NCI-H2029 treated with DMSO at 0.1 percent for 48 hours (cell line): ENCODE results near the gene PRPF40A.
"Not testable (repeated sequence)": the region's sequence is repeated elsewhere in the genome, so short reads cannot be mapped to it uniquely, and the experiment has no call there.

Source experiments
- DNase-seq: peaks from one replicate; lab custom pipeline; 2025; lab: John Stamatoyannopoulos, UW

Gene PRPF40A

GRCh38 chr2:152717228-152718075 is at the start of gene PRPF40A:
Gene PRPF40A, minus strand, starts transcription at chr2:152717461. Its CDS starts 22 bp downstream, at chr2:152717439.
- peak; percentile 84 for DNase-seq

DNA sequence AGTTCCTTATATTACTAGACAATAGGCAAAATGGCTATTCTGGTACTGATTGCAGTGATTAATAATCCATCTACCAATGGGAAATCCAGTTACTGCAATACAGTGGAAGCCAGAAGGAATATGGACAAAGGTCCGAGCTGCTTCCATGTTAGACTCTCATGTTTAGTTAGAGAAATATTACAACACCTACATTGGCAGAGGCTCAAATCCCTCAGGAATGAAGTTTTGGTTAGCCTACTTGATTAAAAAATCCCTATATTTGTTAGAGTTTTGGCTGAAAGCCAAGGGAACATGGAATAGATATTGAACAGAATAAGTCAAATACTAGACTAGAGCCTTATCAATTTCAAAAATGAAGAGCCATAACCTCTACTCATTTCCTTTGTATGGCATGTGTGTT is 49.7 kb upstream of the PRPF40A start:
- no peak for DNase-seq

DNA sequence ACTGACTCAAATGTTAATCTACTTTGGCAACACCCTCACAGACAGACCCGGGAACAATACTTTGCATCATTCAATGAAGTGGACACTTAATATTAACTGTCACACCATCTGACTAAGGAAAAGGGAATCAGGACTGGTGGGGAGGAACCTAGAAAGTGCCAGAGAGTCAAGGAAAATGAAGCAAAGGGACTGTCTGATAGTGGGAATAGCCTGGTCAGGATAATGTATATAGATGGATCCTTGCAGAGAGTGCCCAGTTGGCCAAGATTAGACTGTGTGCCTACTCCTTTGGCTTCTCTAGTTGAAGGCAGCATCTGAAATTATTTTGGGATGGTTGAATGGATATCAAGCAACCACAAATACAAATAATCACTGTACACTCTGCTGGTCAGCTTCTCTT is 46.4 kb upstream of the PRPF40A start:
- DNase-seq, result no peak

DNA sequence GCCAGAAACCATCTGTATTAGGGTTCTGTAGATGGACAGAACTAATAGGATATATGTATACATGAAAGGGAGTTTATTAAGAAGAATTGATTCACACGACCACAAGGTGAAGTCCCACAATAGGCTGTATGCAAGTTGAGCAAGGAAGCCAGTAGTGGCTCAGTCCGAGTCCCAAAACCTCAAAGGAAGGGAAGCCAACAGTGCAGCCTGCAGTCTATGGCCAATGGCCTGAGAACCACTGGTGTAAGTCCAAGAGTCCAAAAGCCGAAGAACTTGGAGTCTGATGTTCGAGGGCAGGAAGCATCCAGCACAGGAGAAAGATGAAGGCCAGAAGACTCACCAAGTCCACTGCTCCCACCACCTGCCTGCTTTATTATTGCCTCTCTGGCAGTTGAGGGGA is 45.9 kb upstream of the PRPF40A start:
- DNase-seq, result not testable (repeated sequence)

DNA sequence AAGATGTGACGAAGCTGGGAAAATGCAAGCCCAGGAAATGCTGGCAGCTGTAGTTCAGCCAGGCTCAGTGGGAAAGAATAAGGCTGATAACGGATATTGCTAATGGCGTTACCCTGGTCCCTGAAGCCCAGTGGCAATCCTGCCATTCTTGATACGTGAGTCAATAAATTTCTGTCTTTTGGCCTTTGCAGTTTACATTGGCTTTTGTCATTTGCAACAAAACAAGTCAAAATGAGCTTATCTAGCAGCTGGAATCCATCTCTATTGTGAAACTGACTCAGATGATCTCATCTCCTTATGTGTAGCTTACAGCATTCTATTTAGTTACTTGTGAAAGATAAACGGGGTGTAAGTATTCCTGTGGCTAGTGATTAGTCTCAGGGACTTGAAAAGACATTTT is 44.9 kb upstream of the PRPF40A start:
- no peak for DNase-seq

- no peak for DNase-seq
Measured at GRCh38 chr2:152761214-152761613, 44.0 kb upstream of the PRPF40A start.

DNA sequence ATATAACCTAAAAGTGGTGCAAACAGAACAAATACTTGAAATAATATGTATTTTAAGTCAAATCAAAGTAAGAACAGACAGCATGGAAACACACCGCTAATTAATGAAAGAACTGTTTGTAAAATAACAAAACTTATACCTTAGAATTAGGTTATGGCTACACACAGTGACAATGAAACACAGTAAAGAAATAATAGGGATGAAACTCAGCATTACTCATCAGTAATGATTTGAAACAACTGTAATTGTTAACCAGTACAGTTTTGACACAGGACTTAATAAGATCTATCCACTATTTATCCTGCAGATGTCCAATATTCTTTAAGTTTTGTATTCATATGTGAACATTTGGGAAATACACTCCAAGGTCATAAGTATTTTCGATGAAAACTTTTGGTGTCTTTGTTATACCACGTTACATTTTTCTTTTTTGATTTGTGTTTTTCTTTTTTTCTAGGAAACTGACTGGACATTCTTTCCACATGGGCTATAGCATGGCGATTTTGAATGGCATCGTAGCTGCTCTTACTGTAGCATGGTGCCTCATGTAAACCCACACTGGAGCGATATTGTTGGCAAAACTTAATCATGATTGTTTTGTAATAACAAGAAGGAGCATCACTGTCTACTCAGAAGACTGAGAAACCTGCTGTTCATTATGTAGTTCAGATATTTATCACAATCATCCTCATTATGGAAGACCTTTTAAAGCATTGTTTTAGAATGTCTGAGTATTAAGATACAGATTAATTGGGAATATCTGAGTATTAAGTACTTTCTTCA is 42.2 kb upstream of the PRPF40A start:
- no peak for DNase-seq

GRCh38 chr2:152755029-152755428 is 37.8 kb upstream of the PRPF40A start:
- no peak for DNase-seq

- DNase-seq, result not testable (repeated sequence)
Measured at GRCh38 chr2:152747751-152748150, 30.5 kb upstream of the PRPF40A start.

DNA sequence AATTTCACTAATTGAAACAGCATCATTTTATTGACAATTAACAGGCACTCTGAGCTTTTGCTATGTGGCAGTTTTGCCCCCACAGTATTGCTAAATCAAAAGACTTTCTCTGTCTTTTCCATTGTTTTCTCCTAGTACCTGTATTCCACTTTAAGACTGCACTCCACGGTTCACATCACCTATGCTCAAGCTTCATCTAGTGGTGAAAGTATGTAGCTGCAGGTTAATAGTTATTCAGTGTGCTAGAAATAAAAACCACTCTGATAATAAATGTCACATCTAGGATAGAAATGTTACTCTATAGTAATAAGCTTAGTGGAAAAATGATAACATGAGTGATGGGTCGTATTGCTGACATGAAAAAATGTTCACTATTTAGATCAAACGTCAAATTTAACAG is 25.7 kb upstream of the PRPF40A start:
- DNase-seq, result peak; percentile 13

GRCh38 chr2:152740743-152741328 is 23.6 kb upstream of the PRPF40A start:
- peak; percentile 46 for DNase-seq

DNA sequence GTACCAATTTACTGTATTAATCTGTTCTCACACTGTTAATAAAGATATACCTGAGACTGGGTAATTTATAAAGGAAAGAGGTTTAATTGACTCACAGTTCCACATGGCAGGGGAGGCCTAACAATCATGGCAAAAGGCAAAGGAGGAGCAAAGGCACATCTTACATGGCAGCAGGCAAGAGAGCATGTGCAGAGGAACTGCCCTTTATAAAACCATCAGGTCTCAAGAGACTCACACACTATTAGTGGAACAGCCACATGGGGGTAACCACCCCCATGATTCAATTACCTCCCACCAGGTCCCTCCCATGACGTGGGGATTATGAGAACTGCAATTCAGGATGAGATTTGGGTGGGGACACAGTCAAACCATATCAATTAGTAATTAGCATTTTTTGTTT is 22.4 kb upstream of the PRPF40A start:
- not testable (repeated sequence) for DNase-seq

DNA sequence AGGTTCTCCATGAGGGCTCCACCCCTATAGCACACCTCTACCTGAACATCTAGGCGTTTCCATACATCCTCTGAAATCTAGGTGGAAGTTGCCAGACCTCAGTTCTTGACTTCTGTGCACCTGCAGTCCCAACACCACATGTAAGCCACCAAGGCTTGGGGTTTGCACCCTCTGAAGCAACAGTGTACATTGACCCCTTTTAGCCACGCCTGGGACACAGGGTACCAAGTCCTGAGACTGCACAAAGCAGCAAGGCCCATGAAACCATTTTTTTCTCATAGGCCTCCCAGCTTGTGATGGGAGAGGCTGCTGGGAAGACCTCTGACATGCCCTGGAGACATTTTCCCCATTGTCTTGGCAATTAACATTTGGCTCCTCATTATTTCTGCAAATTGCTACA is 21.2 kb upstream of the PRPF40A start:
- DNase-seq, result no peak

DNA sequence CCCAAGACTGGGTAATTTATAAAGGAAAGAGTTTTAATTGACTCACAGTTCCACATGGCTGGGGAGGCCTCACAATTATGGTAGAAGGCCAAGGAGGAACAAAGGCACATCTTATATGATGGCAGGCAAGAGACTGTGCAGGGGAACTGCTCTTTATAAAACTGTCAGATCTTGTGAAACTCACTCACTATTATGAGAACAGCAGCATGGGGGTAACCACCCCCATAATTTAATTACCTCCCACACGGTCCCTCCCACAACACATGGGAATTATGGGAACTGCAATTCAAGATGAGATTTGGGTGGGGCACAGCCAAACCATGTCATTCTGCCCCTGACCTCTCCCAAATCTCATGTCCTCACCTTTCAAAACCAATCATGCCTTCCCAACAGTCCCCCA is 20.2 kb upstream of the PRPF40A start:
- DNase-seq, result not testable (repeated sequence)

GRCh38 chr2:152730591-152731333 is 13.5 kb upstream of the PRPF40A start:
- DNase-seq, result no peak

DNA sequence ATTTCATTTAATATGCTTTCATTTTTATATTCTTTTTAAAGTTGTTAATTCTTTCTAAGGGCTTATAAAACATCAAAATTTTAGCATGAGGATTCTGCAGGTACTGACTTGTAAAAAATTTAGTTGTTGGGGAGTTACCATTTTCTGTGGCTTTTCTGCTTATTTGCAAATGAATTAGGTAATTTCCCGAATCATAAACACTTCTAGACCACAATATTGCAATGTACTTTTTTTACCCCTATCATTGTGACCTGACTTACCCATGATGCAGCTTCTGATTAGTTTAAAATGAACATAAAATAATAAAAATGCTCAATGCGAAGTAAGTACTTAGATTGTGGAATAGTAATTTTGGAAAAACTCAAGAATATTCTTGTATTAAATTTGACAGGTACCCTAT is 12.6 kb upstream of the PRPF40A start:
- no peak for DNase-seq

GRCh38 chr2:152723918-152724317 is 6.7 kb upstream of the PRPF40A start:
- no peak for DNase-seq

- DNase-seq, result not testable (repeated sequence)
Measured at GRCh38 chr2:152722639-152723038, 5.4 kb upstream of the PRPF40A start.

DNA sequence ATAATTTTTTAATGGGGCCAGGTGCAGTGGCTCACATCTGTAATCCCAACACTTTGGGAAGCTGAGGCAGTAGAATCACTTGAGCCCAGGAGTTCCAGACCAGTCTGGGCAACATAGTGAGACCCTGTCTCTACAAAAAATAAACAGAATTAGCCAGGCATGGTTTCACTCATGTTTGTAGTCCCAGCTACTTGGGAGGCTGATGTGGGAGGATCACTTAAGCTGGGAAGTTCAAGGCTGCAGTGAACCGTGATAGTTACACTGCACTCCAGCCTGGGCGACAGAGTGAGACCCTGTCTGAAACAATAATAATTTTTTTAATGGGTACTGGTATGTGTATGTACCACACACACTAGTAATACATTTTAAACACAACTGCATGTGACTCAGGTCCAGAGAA is 3.5 kb upstream of the PRPF40A start:
- DNase-seq, result no peak

DNA sequence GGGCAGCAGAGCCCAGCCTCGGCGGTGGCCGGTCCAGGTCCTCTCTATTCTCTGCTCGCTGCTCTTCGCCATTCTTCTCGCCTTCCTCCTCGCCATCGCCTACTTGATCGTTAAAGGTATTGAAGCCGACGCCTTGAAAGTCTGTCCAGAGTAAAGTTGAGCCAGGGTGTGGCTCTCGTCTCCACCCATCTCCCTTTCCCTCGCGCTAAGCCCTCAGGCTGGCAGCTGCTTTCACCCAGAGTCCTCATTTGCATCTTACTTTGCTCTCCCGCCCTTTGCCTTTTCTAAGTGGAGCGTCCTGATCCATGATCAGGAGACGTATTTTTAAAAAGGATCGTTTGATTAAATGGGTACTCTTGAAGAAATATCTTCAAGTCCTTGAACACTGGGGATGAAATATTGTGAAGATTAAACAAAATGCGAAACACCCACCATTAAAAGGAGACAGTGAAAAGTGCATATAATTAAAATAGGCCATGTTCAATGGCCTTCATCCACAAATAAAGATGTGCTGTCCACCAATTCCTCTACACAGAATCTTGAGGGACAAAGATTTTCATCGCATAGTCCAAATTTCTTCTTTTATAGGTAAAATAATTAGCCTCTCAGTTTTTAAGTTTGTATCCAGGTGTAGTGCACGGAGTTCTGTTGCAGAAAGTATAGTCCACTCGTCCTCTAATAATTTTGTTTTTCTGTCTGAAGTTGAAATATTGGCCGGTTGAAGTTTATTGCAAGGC is 1.8 kb upstream of the PRPF40A start:
- DNase-seq, result peak; percentile 36
